ENCODE results near the gene FHL1. TPM values are rescaled to one million over a fixed set of nuclear protein-coding genes. Genes with fewer than 3 reads are reported as not detected.

The FHL1 gene
- total RNA-seq, 3 donors from 2014 or later: 36.8 to 472 (median 53.2) TPM

DNA sequence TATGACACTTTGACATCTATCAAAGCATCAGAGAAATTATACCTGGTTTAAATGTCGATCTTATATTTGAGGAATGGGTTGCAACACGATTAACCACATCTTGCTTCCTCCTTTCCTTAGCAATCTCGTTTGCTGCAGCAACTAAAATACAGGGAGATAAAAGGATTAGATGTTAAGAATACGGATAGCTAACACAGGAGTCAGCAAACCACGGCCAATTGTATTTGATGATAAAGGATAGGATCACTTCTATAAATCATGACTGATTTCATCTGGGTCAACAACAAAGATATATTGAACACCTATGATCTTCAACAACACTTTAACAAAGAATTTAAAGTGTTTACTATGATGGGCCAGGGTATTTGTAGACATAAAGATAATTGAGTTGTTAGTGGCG, 98.9 kb downstream of the FHL1 start:
- Histone ChIP-seq H3K4me1 (ENCODE audit: low read depth) (no peaks in the 10 kb centered on the region), H3K4me3 (no peak overlapping the region), H3K36me3 (ENCODE audit: low read depth) (no peaks in the 10 kb centered on the region), H3K9me3 (no peaks in the 10 kb centered on the region)
- intact Hi-C loops (cut with DNase I, micrococcal nuclease): no loop called here
- ATAC-seq: no peak
- TF ChIP-seq, protein P1, sequence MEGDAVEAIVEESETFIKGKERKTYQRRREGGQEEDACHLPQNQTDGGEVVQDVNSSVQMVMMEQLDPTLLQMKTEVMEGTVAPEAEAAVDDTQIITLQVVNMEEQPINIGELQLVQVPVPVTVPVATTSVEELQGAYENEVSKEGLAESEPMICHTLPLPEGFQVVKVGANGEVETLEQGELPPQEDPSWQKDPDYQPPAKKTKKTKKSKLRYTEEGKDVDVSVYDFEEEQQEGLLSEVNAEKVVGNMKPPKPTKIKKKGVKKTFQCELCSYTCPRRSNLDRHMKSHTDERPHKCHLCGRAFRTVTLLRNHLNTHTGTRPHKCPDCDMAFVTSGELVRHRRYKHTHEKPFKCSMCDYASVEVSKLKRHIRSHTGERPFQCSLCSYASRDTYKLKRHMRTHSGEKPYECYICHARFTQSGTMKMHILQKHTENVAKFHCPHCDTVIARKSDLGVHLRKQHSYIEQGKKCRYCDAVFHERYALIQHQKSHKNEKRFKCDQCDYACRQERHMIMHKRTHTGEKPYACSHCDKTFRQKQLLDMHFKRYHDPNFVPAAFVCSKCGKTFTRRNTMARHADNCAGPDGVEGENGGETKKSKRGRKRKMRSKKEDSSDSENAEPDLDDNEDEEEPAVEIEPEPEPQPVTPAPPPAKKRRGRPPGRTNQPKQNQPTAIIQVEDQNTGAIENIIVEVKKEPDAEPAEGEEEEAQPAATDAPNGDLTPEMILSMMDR (IDR thresholded peaks at IDR 0.05): no peak
- DNase-seq: no peak

DNA sequence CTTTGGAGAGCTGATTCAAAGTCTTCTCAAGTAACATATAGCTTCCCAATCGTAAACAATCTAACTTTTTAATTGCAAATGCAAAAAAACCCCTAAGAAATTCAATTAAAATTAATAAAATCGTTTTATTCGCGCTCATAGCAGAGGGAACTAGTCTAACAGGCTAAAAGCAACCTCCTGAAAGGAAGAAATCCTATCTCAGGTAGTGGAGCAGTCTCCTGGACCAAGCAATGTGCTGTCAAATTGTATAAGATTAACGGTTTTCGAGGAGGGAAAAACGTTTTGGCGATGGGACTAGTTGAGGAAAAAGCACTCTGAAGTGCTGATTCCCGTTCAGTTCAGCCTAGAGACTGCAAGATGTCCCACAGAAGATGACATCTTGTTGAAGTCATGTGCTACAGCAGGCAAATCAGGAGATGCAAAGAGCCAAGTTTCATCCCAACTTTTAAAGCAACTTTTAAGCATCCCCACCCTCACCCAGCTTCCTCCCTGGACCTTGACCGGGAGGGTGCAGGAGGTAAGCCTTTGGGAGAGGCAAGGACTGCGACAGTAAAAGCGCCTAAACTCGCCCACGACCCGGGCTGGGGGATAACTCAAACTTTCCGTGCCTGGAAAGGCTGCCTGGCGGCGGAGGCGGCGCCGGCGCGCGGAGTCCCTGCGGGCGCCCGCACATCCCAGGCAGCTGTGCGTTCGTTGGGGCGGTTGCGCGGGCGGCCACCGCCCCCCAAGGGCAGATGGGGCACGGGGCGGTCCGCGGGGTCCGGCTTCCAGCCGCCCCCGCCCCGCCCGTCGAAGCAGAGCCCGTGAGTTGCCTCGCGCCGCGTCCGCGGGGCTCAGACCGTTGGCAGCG, 103.1 kb downstream of the FHL1 start:
- Histone ChIP-seq H3K9me3 (no peaks in the 10 kb centered on the region), H3K4me3 (peak overlapping the region; percentile 32), H3K36me3 (ENCODE audit: low read depth) (no peaks in the 10 kb centered on the region), H3K4me1 (ENCODE audit: low read depth) (no peaks in the 10 kb centered on the region)
- ATAC-seq (peak; percentile 54), DNase-seq (peak in 1 of 3 donors; percentile 22)
- intact Hi-C loops (cut with DNase I, micrococcal nuclease): no loop called here
- TF ChIP-seq, protein P1 (IDR thresholded peaks at IDR 0.05): no peak

- H3K9me3 ChIP-seq: no peaks in the 10 kb centered on the region
- no peaks in the 10 kb centered on the region for H3K36me3 ChIP-seq (ENCODE audit: low read depth)
- ATAC-seq: peak; percentile 97
- intact Hi-C loops (cut with DNase I, micrococcal nuclease): no loop called here
- DNase-seq: peak; percentile 59 to 81 (median 71)
- TF ChIP-seq, protein P1 (IDR thresholded peaks at IDR 0.05): no peak
- H3K4me3 ChIP-seq: peak within 1 kb of the TSS; percentile 32
- H3K4me1 ChIP-seq (ENCODE audit: low read depth): no peaks in the 10 kb centered on the region
These were observed 104.0 kb downstream of the FHL1 start, which contains the start of gene MAP7D3 for GRCh38 chrX:136251041-136251991. Gene MAP7D3 (minus strand): TSS chrX:136251400. CDS start chrX:136251358, 42 bp downstream.

DNA sequence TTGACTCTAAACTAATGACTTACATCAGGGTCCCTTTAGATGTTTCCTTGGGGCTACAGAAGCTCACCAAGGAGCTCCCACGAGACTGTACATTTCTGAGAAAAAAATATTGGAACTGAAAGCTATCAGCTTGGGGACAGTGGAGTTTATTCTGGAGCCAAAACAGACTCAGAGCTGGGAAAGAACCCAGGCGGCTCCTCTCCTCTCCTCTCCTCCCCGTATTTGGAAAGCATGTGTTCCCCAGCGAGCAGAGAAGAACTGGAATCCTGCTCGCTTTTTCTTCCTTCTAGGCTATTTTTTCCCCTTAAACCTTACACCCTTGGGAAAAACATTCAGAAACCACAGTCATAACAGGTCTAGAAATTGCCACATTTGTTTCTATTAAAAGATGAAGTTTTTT, 108.2 kb downstream of the FHL1 start:
- no peak for ATAC-seq
- intact Hi-C loops (cut with DNase I, micrococcal nuclease): no loop called here
- TF ChIP-seq, protein P1 (IDR thresholded peaks at IDR 0.05): no peak

GRCh38 chrX:136256026-136256425, 108.7 kb downstream of the FHL1 start:
- DNase-seq: no peak
- H3K9me3 ChIP-seq: no peaks in the 10 kb centered on the region
- no peak overlapping the region for H3K4me3 ChIP-seq
- TF ChIP-seq, protein P1 (IDR thresholded peaks at IDR 0.05): no peak
- intact Hi-C loops (cut with DNase I, micrococcal nuclease): no loop called here
- no peaks in the 10 kb centered on the region for H3K4me1 ChIP-seq (ENCODE audit: low read depth)
- no peaks in the 10 kb centered on the region for H3K36me3 ChIP-seq (ENCODE audit: low read depth)
- no peak for ATAC-seq

More for the DNA sequence above, 108.2 kb downstream of the FHL1 start:
- Histone ChIP-seq H3K36me3 (ENCODE audit: low read depth) (no peaks in the 10 kb centered on the region), H3K9me3 (no peaks in the 10 kb centered on the region), H3K4me1 (ENCODE audit: low read depth) (no peaks in the 10 kb centered on the region), H3K4me3 (no peak overlapping the region)
- DNase-seq: no peak
